ENCODE measurements around the gene CALN1.
"Not testable (repeated sequence)": the region's sequence is repeated elsewhere in the genome, so short reads cannot be mapped to it uniquely, and the experiment has no call there.

The CALN1 gene

DNA sequence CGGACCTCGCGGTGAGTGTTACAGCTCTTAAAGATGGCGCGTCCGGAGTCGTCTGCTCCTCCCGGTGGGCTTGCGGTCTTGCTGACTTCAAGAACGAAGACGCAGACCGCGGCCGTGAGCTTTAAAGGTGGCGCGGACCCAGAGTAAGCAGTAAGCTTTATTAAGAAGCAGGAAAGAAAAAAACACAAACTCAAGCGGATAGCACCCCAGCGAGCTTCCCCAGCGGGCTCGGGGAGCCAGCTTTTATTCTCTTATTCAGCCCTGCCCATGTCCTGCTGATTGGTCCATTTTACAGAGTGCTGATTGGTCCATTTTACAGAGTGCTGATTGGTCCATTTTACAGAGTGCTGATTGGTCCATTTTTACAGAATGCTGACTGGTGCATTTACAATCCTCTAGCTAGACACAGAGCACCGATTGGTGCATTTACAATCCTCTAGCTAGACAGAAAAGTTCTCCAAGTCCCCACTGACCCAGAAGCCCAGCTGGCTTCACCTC, at the start of gene CALN1:
Gene CALN1, minus strand, starts transcription at position 218 of the 498 bp plus-strand sequence.
- DNase-seq (ENCODE audit: low spot score) = not testable (repeated sequence)

DNA sequence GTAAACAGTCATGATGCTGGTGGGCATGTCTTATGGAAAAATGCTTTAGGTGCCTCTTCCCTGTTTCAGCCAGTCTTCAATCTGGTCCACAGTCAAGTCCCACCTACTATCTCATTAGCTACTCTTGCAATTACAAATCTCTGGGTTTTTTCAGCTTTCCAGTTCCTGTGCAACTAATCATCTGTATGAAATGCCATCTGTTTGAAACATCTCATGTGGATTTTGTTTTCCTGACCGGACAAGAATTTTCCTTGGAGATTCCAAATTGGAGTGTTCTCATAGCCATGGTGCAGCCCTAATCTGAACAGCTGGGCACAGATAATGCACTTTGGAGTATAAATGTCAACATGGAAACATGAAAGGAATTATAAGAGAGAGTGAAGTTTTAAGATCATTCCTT, 41.3 kb upstream of the CALN1 start:
- DNase-seq (ENCODE audit: low spot score) = no peak

DNA sequence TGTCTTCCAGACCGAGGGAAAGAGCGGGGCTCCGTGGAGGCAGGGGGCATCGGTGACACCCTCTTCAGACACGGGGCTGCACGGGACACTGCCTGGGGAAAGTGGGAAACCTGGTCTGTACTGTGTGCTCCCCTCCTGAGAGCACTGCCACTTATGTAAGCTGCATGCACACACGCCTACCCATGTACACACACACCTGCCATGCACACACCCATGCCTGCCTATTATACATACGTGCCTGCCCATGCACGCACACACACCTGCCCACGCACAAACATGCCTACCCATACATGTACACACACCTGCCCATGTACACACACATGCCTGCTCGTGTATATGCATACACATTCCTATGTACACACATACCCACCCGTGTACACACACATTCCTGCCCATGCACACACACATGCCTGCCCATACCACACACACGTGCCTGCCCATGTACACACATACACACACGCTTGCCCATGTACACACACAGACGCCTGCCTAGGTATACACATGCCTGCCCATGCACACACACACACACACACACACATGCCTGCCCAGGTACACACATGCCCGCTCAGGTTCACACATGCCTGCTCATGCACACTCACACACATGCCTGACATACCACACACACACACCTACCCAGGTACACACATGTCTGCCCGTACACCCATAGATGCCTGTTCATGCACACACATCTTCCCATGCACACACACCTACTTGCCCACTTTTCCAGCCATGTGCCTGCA, 35.5 kb upstream of the CALN1 start:
- DNase-seq (ENCODE audit: low spot score) = no peak

DNA sequence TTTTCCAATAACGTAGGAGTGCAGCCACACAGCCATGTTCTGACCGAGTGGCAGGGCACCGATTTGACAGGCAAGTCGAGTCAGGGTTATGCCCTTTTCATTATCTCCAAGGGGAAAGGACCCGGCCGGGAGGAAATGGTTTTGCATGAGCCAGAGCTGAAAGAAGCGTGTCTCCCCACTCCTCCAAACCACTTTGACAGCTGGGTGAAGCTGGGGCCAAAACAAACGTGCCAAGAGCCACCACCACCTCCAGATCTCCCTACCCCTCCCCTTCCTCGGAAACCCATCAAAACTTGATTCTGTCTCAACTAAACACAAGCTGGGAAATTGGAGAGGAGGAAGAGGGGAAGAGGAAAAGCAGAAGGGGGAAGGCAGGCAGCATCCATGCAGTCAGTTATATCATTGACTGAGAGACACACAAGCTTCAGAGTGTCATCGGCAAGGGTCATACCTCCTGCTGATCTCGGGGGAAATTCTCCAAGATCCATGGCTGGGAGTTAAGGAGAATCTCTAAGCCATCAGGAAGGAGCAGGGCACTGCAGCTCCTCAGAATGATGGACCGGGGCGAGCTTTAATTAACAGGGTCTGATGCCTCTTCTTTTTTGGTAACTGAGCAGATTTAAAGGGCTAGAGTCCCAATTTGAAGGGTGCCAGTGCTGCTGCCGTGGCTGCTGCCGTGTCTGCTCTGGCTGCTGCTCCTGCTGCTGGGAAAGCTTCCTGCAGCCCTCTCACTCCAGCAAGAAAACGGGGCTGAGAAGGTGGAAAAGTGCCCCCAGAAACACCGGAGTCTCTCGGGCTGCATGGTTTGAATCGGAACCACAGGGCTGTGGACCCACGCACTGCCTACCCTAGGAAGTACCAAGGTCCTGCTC, 34.7 kb upstream of the CALN1 start:
- no peak for DNase-seq (ENCODE audit: low spot score)

DNA sequence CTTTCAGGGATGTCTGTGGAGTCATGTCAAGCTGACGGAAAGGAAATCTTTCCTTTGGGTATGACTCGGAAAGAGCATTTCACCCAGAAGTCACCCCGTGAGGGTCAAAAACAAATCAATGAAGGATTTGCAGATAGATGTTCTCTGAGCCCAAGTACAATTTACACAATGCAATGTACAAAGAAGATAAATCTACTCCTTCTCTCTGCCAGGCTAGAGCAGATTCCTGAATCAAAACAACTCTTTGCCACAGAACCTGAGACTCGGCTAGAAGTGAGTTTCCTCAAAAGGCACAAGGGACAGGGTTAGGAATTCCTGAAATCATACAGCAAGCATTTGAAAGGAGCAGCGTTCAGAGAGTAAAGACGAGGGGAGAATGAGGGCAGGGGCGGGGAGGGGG, 34.0 kb upstream of the CALN1 start:
- no peak for DNase-seq (ENCODE audit: low spot score)

DNA sequence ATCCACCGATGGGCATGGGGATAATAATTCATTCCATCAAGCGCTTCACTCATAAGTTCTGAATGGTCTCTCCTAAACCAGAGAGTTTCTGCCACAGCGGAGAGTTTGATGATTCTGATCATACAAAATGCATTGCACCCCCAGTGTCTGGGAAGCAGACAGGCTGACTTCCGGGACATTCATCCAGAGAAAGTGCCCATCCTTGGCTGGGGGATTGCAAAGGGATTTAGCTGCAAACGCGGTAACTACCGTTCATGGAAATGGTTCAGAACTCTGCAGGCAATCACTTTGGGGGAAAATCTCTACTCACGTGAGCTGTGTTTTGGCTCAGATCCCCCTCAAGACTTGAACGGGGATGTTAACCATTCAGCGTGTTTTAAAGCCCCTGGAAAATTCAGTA, 33.4 kb upstream of the CALN1 start:
- no peak for DNase-seq (ENCODE audit: low spot score)

DNA sequence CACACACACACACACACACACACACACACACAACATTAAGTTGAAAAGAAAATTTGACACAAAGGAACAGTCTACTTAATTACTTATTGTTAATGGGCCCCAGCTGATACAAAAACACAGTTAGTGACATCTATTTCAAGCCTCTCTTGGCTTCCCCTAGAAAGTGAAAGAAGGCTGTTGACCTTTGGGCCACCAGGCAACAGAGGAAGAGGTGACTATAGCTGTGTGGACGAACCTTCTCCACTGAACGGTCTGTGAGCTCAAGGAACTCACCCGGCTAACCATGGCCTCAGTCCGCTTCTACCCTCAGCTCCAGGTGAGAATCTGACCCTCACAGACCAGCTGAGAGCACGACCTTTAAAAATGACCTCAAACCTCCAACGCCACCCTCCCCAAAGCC, 32.9 kb upstream of the CALN1 start:
- DNase-seq (ENCODE audit: low spot score) = no peak

DNA sequence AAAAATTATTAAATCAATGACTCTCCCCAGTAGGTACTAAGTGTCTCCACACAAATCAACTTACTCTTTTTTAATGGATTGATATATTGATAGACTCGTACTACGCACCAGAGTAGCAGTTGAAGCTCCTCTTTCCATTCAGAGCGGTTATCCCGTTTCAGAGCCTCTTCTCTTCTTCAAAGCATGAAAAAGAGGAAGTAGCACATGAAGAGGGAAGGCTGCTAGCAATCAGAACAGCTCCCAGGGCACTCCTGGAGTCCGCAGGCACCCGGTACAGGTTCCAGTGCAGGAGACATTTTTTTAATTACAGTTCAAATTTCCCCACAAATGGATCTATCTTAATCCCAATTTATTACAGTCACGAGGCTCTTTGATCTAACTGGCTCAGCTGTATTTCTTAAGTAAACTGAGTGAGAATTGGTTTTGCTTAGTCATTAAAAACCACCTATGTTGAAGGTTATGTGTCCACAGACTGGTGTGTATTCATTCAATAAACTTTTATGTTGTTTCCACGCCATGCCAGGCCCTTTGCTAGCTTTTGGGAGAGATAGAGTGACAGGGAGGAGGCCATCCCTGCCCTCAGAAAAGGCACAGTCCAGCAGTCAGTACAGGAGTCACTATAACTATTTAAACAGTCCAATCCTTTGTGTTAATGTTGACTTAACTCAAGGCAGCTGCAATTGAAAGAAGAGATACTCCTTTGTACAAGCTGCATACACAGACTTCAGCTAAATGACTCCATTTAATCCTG, 32.1 kb upstream of the CALN1 start:
- DNase-seq (ENCODE audit: low spot score) = no peak

DNA sequence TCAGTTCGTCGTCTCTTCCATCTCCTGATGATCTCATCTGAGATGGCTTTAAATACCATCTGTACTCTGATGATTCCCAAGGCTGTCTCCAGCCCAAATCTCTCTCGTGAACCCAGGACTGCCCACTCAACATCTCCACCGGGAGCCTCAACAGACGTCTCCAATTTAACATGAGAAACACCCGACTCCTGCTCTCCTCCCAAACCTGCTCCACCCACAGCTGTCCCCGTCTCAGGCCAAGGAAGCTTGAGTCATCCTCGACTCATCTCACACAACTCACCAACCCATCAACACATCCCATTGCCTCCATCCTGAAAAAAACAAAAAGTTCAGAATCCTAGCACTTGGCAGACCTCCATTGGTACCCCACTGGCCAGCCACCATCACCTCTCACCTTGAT, 29.7 kb upstream of the CALN1 start:
- no peak for DNase-seq (ENCODE audit: low spot score)

DNA sequence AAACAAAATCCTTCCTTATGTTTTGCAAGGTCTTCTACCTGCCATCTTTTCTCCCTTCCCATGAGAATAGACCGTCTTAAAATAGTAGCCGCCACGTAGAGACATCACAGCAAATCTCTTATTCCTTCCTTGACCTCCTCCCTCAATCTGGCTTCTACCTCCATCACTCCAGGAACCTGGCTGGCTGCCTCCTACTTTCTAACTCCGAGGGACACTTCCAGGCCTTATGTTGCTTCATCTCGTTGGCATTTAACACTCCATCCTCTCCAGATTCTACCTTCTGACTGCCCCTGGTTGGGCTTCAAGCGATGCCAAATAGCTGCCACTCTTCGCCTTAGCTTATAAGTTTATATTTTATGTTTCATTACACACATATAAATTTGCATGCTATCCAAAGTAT, 26.4 kb upstream of the CALN1 start:
- DNase-seq (ENCODE audit: low spot score) = no peak

DNA sequence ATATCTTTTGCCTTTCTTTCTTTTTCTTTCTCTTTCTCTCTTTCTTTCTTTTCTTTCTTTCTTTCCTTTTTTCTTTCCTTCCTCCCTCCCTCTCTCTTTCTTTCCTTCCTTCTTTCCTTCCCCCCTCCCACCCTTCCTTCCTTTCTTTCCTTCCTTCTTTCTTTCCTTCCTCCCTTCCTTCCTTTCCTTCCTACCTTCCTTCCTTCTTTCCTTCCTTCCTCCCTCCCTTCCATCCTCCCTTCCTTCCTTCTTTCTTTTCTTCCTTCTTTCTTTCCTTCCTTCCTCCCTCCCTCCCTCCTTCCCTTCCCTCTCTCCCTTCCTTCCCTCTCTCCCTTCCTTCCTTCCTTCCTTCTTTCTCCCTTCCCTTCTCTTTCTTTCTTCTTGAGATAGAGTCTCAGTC, 25.5 kb upstream of the CALN1 start:
- no peak for DNase-seq (ENCODE audit: low spot score)

DNA sequence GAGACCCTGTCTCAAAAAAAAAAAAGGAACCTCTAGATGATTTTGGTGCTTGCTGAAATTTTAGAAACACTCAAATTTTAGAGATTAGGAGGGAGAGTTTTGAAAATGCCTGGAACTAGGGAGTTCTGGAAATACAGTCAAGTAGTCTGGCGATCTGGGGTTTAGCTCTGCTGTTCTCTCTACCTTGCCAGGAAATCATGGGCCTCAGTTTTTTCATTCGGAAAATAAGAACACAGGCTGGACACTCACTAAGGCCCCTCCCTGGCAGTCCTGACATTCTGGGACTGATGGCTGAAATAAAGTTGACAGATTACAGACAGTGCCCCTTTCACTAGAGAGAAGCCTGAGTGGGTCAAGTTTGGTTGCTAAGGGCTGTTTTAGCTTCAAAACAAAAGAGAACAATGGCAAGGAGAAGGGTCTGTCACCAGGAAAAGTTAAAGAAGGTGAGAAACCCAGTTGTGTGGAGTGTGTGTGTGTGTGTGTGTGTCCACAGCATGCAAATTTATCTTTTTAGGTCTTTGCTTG, 25.0 kb upstream of the CALN1 start:
- no peak for DNase-seq (ENCODE audit: low spot score)

DNA sequence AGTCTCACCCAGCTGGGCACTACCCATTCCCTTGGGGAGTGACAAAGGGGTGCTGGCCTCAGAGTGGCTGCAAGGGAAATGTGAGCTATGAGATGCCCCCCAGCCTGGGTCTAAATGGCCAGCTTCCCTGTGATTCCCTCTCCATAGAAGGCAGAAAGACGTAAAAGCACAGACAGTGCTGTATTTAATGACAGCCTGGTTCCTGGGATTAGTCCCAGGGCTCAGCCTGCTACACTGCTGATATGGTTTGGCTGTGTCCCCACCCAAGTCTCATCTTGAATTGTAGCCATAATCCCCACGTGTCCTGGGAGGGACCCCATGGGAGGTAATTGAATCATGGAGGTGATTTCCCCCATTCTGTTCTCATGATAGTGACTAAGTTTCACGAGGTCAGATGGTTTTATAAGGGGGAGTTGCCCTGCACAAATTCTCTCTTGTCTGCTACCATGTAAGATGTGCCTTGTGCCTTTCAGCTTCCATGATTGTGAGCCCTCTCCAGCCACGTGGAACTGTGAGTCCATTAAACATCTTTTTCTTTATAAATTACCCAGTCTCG, 23.9 kb upstream of the CALN1 start:
- no peak for DNase-seq (ENCODE audit: low spot score)

DNA sequence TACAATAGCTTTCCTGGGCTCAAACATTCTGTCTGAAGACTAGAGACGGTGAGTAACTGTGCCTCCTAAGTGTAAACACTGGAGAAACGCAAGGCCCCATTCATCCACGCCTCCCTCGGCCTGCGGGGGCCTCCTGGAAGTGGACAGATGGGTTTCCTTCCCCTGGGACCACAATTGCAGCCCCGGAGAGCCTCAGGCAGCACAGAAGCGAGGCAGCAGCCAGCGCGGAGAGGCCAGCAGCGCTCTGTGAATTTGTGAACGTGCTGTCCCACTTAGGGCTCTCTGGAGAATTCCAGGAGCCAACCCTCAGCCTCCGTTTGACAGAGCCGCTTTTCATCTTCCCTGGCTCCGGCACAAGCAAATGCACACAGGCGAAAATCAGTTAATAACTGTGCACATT, 23.2 kb upstream of the CALN1 start:
- DNase-seq (ENCODE audit: low spot score) = no peak

DNA sequence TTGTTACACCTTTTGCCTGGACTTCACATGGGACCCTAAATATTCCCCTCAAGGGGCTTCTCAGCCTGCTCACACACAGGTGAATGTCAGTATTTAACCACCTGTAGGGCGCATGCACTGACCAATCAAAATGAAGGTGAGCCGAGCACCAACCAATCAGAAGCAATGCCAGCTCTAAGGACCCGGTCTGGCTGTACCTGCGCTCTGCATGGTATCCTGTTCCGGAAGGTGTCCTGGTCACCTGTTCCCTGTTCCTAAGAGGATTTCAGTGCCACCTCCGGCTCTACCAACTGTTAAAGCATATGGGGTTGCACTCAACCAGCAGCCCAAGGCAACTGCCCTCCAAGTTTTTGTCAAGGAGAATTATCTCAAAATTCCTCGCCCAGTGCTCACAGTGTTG, 18.4 kb upstream of the CALN1 start:
- DNase-seq (ENCODE audit: low spot score) = peak; percentile 87

DNA sequence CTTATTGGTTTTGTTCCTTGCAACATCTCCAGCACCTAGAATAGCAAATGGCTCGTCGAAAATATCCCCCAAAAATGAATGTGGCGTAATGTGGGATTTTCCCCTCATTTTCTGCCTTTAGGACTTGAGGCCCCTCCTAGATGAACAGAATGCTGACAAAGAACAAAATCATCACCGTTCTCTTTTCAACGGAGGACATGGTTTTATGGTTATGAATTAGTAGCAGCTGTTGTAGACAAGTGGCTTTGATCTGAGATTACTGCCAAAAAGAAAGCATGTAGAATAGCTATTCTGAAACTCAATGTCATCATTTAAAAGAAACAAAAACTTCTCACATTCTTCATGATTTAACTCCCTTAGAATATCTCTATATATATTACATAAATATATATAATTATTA, 17.2 kb upstream of the CALN1 start:
- DNase-seq (ENCODE audit: low spot score) = no peak

DNA sequence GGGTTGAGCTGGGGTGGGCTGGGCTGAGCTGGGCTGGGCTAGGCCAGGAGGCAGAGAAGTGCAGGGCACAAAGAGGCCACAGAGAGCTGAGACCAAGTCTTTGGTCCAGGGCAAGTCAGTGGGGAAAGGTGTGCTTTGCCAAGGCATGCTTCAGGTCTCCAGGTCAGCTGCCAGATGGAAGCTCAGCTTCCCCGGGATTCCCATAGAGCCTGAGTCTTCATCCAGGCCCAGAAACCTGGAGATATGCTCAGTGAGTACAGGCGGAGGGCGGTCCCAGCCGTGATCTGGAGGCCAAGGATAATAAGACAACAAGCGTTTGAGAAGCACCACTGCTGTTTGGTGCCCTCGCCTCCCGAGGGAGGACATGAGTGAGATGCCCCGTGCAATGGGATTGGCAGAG, 4.7 kb upstream of the CALN1 start:
- no peak for DNase-seq (ENCODE audit: low spot score)

DNA sequence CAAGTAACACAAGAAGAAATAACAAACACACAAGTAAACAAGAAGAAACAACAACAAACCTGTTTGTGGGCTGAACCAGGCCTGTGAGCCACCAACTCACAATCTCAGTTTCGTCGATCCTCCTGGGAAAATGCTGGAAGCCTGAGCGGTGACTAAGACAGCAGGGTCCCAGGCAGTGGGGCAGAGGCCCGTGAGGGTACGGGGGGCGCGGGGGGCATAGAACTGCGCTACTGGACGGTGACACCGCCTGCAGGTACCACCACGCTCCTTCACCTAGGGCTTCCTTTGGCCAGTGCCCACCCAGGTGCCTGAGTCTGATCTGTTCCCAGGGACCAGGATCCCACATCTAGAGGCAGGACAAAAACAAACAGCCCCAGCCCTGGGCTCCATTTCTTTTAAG, 3.4 kb upstream of the CALN1 start:
- DNase-seq (ENCODE audit: low spot score) = no peak

DNA sequence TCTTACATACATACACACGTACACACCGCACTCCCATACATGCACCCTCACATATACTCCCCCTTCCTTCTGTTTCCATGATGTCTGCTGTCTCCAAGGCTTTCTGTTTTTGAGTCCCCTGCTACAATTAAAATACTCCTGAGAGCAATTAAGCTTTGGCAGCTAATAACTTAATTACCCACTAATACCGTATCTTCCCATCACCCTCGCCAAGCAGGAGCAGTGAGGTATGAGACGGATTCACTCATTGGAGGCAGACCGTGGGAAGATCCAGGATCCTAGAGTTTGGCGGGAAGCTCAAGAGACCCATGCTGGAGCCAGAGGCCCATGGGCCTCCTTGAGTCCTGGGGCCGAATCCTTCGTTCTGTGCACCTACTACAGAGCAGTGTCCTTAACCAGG, 1.7 kb upstream of the CALN1 start:
- DNase-seq (ENCODE audit: low spot score) = no peak

DNA sequence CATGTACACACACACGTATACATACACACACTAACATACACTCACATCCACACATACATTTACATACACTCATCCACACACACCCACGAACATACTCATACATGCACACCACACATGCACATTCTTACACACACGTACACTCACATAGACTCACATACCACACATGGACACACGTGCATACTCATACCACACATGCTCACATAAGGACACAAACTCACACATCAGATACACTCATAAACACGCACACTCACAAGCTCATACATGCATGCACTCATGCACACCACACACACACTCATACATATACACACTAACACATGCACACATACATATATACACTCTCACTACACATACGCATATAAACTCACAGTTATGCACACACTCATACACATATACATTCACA, 1.2 kb upstream of the CALN1 start:
- no peak for DNase-seq (ENCODE audit: low spot score)

DNA sequence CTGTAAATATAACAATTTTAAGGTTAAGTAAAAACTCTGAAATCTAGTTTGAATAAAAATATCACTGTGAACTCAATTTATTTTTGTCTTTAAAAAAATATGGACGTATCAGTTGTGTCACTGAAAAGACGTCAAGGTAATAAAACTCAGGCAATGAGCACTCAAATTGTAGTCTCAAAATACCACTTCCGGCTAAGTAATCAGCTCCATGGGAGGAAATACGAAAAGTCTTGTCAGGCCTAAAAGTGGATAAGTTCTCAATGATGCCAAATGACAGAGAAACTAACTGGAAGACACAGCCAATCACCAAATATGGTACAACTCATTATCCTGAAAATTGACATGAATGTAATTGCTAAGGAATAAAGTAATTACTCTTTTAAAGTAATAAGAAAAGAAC, 719 bp downstream of the CALN1 start:
- DNase-seq (ENCODE audit: low spot score) = no peak

DNA sequence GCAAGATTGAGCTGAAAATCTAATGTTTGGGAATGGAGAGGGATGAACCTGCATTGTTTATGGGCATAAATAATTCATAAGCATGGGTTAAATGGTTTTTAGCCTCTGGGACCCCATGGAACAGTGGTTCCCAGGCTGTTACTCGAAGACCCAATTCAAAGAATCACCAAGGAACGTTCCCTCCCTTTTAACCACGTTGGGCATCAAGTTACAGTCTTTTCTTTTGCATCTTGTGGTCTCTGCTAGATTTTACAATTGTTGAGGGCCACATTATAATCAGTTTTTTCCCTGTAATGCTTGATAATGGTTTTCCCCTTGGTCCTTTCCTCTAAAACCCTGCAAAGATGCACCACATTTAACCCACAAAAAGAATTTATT, 2.5 kb downstream of the CALN1 start:
- no peak for DNase-seq (ENCODE audit: low spot score)

Measured in iPS-NIHi11 (cell line).